ENCODE measurements around the gene CDKAL1.

CDKAL1 gene

DNA sequence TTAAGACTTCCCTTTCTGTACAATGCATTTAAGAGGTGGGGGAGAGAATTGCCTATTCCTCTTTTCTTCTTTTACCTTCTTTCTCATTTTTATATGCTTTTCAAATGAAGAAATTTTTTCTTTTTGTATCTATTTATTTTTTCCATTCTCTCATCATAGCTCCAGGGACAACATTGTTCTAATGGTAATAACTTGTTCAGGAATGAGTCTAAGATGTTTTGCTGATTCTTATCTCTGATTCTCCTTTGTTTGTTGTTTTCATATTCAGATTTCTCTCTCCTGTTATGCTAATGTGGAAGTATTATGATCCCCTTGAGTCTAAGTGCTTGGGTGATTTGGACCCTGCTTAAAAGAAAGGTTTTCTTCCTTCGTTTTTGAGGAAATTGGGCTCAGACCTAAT is 451.6 kb downstream of the CDKAL1 start:
- DNase-seq: no peak

GRCh38 chr6:20991910-20992309 is 457.7 kb downstream of the CDKAL1 start:
- no peak for DNase-seq

DNA sequence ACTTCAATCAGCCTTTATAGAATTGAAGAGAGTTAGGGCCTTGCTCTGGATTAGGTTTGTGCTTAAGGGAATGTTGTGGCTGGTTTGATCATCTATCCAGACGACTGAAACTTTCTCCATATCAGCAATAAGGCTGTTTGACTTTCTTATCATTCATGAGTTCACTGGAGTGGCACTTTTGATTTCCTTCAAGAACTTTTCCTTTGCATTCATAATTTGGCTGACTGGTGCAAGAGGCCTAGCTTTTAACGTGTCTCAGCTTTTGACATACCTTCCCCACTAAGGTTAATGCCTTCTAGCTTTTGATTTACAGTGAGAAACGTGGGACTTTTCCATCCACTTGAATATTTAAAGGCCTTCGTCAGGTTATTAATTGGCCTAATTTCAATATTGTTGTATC is 461.8 kb downstream of the CDKAL1 start:
- no peak for DNase-seq

GRCh38 chr6:20997143-20997769 is 463.0 kb downstream of the CDKAL1 start:
- DNase-seq: peak; percentile 53

GRCh38 chr6:20997770-20998147 is 463.5 kb downstream of the CDKAL1 start:
- DNase-seq: no peak

DNA sequence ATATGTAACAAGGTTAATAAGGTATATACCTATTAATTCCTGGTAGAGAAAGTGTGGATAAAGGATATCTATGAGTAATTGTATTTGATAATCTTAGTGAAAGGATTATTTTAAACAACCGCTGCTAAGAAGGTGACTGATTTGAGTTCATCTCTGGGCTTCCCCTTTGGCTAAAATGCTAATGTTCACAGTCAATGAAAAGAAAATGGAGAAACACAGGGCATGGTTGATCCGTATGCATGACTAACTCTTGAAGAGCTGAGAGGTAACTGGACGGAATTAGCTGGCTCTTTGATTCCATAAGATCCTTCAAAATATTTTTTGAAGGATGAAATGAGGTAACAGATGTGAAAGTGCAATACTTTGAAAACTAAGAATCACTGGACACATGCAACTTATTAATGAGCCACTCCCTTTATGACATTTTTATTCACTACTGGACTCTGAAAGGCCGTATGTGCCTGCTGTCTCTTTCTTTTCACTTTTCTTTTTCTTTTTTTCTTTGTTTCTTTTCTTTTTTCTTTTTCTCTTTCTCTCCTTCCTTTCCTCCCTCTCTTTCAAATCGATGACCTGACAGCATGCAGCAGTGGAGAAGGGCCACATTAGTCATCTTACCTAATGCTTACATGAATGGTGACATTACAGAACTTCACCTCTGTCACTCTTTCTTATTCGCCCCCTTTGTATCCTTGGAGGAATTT is 464.6 kb downstream of the CDKAL1 start:
- DNase-seq: no peak

GRCh38 chr6:21000331-21000801 is 466.1 kb downstream of the CDKAL1 start:
- no peak for DNase-seq

DNA sequence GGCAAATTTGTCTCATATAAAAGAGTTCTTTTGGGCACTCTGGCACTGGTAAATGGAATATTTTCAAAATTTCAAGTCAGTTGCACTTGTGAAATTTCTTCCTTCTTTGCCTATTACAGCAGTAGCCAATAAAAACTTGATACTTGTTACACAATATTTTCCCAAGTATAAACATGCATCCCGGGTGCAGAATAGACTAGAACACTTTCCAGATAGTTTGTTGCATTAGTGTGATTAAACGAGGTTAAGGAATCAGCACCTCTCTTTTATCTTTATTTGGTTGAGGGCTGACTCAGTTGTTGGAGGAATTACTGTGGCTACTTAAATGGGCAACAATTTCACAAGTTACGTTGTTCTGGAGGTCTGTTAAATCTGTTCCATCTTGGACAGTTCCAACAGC is 467.5 kb downstream of the CDKAL1 start:
- DNase-seq: no peak

DNA sequence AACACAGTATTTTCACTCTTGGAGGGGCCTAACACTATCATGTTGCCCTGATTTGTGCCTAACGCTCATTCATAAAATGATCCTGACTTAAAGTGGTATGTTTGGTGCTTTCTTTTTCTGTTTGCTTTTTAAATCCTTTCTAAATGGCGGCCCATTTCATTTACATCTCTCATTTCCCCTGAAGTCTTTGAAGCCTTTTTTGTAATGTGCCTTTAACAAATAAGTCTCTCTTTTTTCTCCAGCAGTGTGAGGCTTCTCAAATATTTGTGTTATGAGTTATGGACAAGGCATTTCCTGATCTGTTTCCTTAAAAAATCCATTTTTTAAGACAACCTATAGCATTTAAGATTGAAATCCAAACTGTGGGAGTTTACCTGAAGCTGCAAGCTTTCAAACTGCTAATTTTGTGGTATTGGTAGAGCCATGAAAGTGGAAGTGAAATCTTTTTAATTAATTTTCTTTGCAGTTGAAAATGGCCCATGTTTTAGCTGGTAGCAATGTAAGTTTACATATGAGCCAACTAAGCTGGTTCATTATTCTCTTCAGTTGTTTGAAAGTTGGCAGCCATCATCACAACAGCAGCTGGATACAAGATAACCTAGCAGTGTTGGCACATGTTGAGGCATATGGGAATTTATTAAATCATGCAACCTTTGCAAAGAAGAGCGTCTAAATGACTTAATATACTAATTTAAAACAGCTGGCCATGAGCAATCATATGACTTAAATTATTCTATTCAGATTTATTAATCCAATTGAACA is 469.7 kb downstream of the CDKAL1 start:
- DNase-seq: peak; percentile 76

- DNase-seq: peak; percentile 91
Observed at GRCh38 chr6:21005816-21006570, 471.7 kb downstream of the CDKAL1 start.

- DNase-seq: no peak
Observed at GRCh38 chr6:21019614-21020013, 485.4 kb downstream of the CDKAL1 start.

DNA sequence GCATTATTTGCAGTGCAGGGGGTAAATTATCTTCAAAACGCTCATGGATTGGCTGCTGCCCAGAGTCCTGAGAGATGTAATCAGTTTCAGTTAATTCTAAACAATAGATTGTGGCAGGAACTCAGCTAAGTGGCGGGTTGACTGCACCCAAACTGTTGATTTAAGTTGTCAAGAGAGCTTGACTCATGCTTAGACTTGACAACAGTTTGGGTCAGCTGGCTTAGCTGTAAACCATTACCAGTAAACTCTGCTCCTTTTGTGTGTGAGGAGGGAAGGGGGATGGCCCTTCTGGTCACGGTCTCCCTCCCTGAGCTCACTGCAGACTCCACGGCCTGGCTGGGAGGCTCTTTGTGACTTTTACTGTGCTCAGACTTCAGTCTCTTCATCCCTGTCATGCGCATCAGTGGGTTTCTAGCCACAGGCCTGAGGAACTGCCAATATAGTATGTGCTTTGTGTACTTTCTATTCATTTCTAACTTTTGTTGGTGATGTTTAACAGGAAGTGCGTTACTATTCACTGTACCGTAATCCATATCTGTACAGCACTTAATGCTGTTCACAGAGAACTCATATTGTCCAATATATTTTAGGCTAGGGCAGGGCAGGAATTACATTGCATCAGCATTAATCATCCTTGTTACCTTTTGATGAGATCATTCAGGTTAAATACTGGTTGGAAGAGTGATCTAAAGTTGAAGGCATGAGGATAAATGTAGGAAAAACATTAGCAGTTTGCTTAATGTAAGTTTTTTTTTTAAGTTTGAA is 488.3 kb downstream of the CDKAL1 start:
- peak; percentile 52 for DNase-seq

- DNase-seq: no peak
Observed at GRCh38 chr6:21023210-21023609, 489.0 kb downstream of the CDKAL1 start.

DNA sequence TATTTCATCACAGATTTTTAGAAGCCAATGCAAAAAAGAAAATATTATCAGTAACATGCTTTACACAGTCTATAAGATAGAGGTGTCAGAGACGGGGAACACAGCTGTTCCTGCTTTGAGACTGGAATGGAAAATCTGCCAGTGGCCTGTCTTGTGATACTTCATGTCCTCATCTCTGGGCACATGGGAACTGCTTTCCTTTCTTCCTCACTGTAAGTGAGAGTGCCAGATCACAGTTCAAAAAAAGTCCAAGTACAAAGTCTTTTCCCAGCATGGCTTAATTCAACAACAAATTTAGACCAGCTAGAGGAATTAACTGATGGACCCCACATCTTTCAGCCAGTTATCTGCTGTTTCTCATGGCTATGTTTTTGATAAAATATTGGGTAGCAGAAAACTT is 490.4 kb downstream of the CDKAL1 start:
- DNase-seq: no peak

DNA sequence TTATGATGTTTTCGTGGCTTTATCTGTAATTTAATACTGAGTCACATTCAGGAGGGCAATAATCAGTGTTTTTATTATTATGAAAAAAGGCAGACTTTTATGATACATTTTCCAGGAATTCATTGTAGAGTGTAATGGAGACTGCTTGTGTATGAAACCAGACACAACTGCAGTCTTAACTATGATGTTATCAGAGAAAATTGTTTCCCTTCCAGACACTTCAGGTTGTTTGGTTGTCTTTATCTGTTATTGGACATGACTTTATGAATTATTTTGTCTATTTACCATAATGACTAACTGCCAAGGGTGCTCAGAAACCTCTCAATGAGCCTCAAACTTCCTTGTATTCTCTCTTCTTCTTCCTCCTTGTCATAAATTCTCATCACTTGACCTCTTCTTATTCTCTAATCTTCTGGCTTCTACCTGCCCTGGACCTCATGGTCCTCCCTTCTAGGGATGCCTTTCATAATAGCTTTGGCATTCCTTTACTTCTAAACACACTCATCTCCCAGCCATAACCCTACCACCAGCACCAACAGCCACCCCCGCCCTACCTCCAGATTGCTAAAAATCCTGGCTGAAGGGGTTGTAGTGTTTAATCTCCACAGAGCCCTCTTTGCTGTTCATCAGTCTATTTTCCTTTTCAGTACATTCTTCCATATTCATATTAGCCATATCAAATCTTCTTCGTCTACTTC is 492.5 kb downstream of the CDKAL1 start:
- DNase-seq: peak; percentile 82

DNA sequence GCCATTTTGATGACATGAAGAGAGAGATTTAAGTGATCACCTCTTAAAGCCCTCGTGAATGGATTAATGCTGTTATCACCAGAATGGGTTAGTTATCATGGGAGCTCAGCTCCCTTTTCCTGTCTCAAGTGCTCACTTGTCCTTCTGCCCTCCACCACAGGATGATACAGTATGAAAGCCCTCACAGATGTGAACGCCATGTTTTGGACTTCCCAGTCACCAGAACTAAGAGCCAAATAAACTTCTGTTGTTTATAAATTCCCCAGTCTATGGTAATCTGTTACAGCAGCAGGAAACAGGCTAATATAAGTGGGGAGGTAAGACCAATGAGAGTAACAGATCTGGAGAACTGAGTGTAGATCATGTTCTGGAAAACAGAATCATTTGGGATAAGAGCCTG is 493.2 kb downstream of the CDKAL1 start:
- DNase-seq: no peak

- DNase-seq: no peak
Observed at GRCh38 chr6:21031182-21031581, 496.9 kb downstream of the CDKAL1 start.

- DNase-seq: no peak
Observed at GRCh38 chr6:21033084-21033483, 498.8 kb downstream of the CDKAL1 start.

DNA sequence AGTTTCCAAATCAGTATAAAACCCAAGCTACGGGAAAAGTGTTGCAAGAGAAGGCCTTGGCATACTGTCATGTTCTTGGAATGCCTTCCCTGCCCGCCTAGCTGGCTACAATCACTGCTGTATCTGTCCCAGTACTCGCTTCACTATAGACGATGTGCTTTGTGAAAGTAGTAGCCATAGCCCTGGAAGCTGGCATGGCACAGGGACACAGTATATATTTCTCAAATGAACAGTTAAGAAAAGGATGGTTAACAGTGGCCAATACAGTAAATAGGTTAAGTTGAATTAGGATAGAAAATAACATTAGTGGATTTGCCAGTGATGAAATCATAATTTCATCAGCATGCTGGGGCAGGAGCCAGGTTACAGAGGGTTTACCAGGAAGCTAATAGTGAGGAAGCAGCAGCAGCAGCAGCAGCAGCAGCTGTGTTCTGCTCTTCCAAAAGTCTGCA is 499.3 kb downstream of the CDKAL1 start:
- peak; percentile 68 for DNase-seq

DNA sequence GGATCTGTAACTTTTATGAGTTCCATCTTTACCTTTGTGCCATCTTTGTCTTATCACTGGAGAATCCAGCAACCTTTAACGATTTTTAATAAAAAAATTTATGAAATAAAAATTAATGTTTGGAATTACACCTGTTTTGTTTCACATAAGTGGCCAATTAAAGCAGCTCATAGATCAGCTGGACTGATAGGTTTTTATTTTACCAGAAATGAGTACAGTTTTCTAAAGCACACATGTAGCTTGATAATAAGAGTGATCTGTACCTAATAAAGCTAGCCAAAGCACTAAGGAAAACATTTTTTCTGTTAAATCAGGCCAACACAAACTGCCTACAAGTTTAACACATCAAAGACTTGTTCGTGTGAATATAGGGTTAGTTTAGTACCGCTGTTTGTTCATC is 500.1 kb downstream of the CDKAL1 start:
- no peak for DNase-seq

DNA sequence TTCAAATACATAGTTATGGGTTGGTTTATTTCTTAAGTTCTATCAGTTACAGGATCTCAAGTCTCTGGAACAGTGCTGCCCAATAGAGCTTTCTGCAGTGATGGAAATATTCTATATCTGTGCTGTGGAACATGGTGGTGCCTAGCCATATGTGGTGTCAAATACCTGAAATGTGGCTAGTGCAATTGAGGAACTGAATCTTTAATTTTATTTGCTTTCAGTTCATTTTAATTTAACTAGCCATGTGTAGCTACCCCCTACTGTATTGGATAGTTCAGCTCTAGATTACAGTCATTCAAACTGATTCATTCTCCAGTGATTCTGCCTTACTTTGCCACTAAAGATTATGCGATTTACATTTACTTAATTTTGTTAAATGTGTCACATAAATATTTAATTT is 503.2 kb downstream of the CDKAL1 start:
- no peak for DNase-seq

All from fibroblast of skin of back (primary cell).